OCI-LY1 (cell line): ENCODE results near the gene WNK4.

ENCODE experiments used
- EZH2 ChIP-seq: fragments of 200-600 bp; sonication (generic), shearing (Covaris generic); IDR thresholded peaks from 2 replicates; pipeline ENCODE4 v1.8.0; 2017; ENCODE audit warnings: borderline replicate concordance, mixed run types, mild to moderate bottlenecking, antibody characterized with exemption, low read length, moderate library complexity, mixed read lengths
- TF ChIP-seq, protein P1 (sequence below): fragments of 200-600 bp; sonication (generic), shearing (Covaris generic); IDR thresholded peaks from 2 replicates; pipeline ENCODE4 v1.5.1; 2017; ENCODE audit warnings: mild to moderate bottlenecking, antibody characterized with exemption, low read length, moderate library complexity, mixed read lengths

- TF ChIP-seq, protein P1, sequence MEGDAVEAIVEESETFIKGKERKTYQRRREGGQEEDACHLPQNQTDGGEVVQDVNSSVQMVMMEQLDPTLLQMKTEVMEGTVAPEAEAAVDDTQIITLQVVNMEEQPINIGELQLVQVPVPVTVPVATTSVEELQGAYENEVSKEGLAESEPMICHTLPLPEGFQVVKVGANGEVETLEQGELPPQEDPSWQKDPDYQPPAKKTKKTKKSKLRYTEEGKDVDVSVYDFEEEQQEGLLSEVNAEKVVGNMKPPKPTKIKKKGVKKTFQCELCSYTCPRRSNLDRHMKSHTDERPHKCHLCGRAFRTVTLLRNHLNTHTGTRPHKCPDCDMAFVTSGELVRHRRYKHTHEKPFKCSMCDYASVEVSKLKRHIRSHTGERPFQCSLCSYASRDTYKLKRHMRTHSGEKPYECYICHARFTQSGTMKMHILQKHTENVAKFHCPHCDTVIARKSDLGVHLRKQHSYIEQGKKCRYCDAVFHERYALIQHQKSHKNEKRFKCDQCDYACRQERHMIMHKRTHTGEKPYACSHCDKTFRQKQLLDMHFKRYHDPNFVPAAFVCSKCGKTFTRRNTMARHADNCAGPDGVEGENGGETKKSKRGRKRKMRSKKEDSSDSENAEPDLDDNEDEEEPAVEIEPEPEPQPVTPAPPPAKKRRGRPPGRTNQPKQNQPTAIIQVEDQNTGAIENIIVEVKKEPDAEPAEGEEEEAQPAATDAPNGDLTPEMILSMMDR = no peak
- TF ChIP-seq EZH2 = no peak
Measured at GRCh38 chr17:42744283-42744805, 36.1 kb upstream of the WNK4 start.
